Measurements from ENCODE around the gene TULP3. TPM values are rescaled to one million over a fixed set of nuclear protein-coding genes. Genes with fewer than 3 reads are reported as not detected.
A peak's percentile ranks its signal among the peaks of the same experiment; 100 is the strongest.

Gene TULP3
- total and polyA plus RNA-seq, 7 experiments from 2014 or later = 4.5 to 9.6 (median 6.7) TPM

GRCh38 chr12:2884810-2885209 lies 5.9 kb upstream of the TULP3 start:
- no peak overlapping the region for H3K27ac ChIP-seq (ENCODE audit: low read depth, low read length)
- intact Hi-C loops (cut with micrococcal nuclease) = loop anchor here (1.0 kb wide), 1 partner anchor 59 kb away; no protein-coding TSS in a partner anchor

GRCh38 chr12:2886768-2887450 lies 3.8 kb upstream of the TULP3 start:
- no peak overlapping the region for H3K4me3 ChIP-seq (ENCODE audit: low read length)

More at GRCh38 chr12:2884810-2885209, 5.9 kb upstream of the TULP3 start:
- H3K4me1 Mint-ChIP-seq = peaks cover 8 to 48% (median 24%) of the 10 kb centered on the region in 7 donors
- H3K36me3 Mint-ChIP-seq = peaks cover 0 to 25% (median 11%) of the 10 kb centered on the region in 5 donors
- Histone ChIP-seq H3K4me3 (ENCODE audit: low read length) (no peak overlapping the region), H3K27me3 (ENCODE audit: control insufficient read depth in 2 of 2, insufficient read depth in 2 of 2, low read length in 2 of 2) (no peaks in the 10 kb centered on the region), H3K4me1 (ENCODE audit: control insufficient read depth in 2 of 2, insufficient read depth in 2 of 2, low read length in 2 of 2) (peaks cover 0 to 3% of the 10 kb centered on the region in 2 donors), H3K36me3 (ENCODE audit: control insufficient read depth in 2 of 3, insufficient read depth in 3 of 3, low read length in 3 of 3) (peaks cover 0 to 20% (median 0%) of the 10 kb centered on the region in 3 experiments), H3K9me3 (ENCODE audit: control insufficient read depth in 2 of 3, low read length in 3 of 3) (no peaks in the 10 kb centered on the region)
- no peaks in the 10 kb centered on the region for H3K27me3 Mint-ChIP-seq
- CTCF ChIA-PET = no interaction called here
- POLR2A ChIA-PET = interaction anchor here (0.6 kb wide), 1 partner anchor 27 kb away, joined by 3 read pairs; no protein-coding TSS in a partner anchor
- no peaks in the 10 kb centered on the region for H3K9me3 Mint-ChIP-seq
- H3K4me3 Mint-ChIP-seq = no peak overlapping the region
- H3K27ac Mint-ChIP-seq = peak overlapping the region in 5 of 9 donors; percentile 1 to 45 (median 35)
- no peak for DNase-seq
- no peak for ATAC-seq

GRCh38 chr12:2890001-2890387 lies 697 bp upstream of the TULP3 start:
- Histone ChIP-seq H3K27ac (ENCODE audit: low read depth, low read length) (peak overlapping the region; percentile 89), H3K36me3 (ENCODE audit: control insufficient read depth in 2 of 3, insufficient read depth in 3 of 3, low read length in 3 of 3) (peaks cover 0 to 26% (median 0%) of the 10 kb centered on the region in 3 experiments)

More at GRCh38 chr12:2886768-2887450, 3.8 kb upstream of the TULP3 start:
- Mint-ChIP-seq H3K4me3 (no peak overlapping the region), H3K36me3 (peaks cover 0 to 19% (median 11%) of the 10 kb centered on the region in 5 donors), H3K27ac (no peak overlapping the region), H3K9me3 (peaks cover 0 to 2% (median 0%) of the 10 kb centered on the region in 11 donors), H3K4me1 (peaks cover 17 to 48% (median 30%) of the 10 kb centered on the region in 7 donors), H3K27me3 (peaks cover 0 to 2% (median 0%) of the 10 kb centered on the region in 5 donors)
- H3K9me3 ChIP-seq (ENCODE audit: control insufficient read depth in 2 of 3, low read length in 3 of 3) = no peaks in the 10 kb centered on the region
- DNase-seq (no peak), ATAC-seq (no peak)
- intact Hi-C loops (cut with micrococcal nuclease) = no loop called here
- ChIA-PET POLR2A (interaction anchor here (0.8 kb wide), 1 partner anchor 11 kb away, joined by 4 read pairs; no protein-coding TSS in a partner anchor), CTCF (interaction anchor here (0.7 kb wide), 1 partner anchor 947 kb away, joined by 5 read pairs; no protein-coding TSS in a partner anchor)
- no peaks in the 10 kb centered on the region for H3K27me3 ChIP-seq (ENCODE audit: control insufficient read depth in 2 of 2, insufficient read depth in 2 of 2, low read length in 2 of 2)
- peaks cover 0 to 26% (median 0%) of the 10 kb centered on the region in 3 experiments for H3K36me3 ChIP-seq (ENCODE audit: control insufficient read depth in 2 of 3, insufficient read depth in 3 of 3, low read length in 3 of 3)
- no peak overlapping the region for H3K27ac ChIP-seq (ENCODE audit: low read depth, low read length)
- H3K4me1 ChIP-seq (ENCODE audit: control insufficient read depth in 2 of 2, insufficient read depth in 2 of 2, low read length in 2 of 2) = peaks cover 3 to 8% of the 10 kb centered on the region in 2 donors

GRCh38 chr12:2891240-2892053 lies 756 bp downstream of the TULP3 start:
- H3K4me1 Mint-ChIP-seq = peaks cover 15 to 35% (median 31%) of the 10 kb centered on the region in 7 donors
- Histone ChIP-seq H3K4me3 (ENCODE audit: low read length) (peak overlapping the region; percentile 96), H3K4me1 (ENCODE audit: control insufficient read depth in 2 of 2, insufficient read depth in 2 of 2, low read length in 2 of 2) (peaks cover 3 to 8% of the 10 kb centered on the region in 2 donors), H3K9me3 (ENCODE audit: control insufficient read depth in 2 of 3, low read length in 3 of 3) (no peaks in the 10 kb centered on the region), H3K36me3 (ENCODE audit: control insufficient read depth in 2 of 3, insufficient read depth in 3 of 3, low read length in 3 of 3) (peaks cover 0 to 19% (median 0%) of the 10 kb centered on the region in 3 experiments), H3K27me3 (ENCODE audit: control insufficient read depth in 2 of 2, insufficient read depth in 2 of 2, low read length in 2 of 2) (no peaks in the 10 kb centered on the region), H3K27ac (ENCODE audit: low read depth, low read length) (peak overlapping the region; percentile 89)
- peaks cover 0 to 2% (median 0%) of the 10 kb centered on the region in 11 donors for H3K9me3 Mint-ChIP-seq
- peaks cover 0 to 6% (median 0%) of the 10 kb centered on the region in 5 donors for H3K36me3 Mint-ChIP-seq
- ATAC-seq = peak; percentile 4
- intact Hi-C loops (cut with micrococcal nuclease) = loop anchor here (2.0 to 5.0 kb wide), 5 partner anchors 97 to 1756 kb away; partner anchors contain the start of genes AKAP3 (in 1 of the 2), FKBP4 (in 1 of the 2), NDUFA9 (in 1 of the 2) and PARP11 (in 1 of the 2)
- ChIA-PET POLR2A (interaction anchor here (0.5 to 1.8 kb wide), 3 partner anchors 14 to 78 kb away, joined by 3 to 21 read pairs (median 7); partner anchors contain the start of genes FOXM1 and RHNO1), CTCF (interaction anchor here (0.6 kb wide), 1 partner anchor 77 kb away, joined by 3 read pairs; no protein-coding TSS in a partner anchor)
- H3K27ac Mint-ChIP-seq = peak overlapping the region in 8 of 9 donors; percentile 62 to 97 (median 88)
- peaks cover 0 to 2% (median 0%) of the 10 kb centered on the region in 5 donors for H3K27me3 Mint-ChIP-seq
- DNase-seq = peak in 1 of 9 donors; percentile 2
- peak overlapping the region; percentile 93 to 100 (median 98) for H3K4me3 Mint-ChIP-seq

More at GRCh38 chr12:2890001-2890387, 697 bp upstream of the TULP3 start:
- H3K4me1 ChIP-seq (ENCODE audit: control insufficient read depth in 2 of 2, insufficient read depth in 2 of 2, low read length in 2 of 2) = peaks cover 3 to 8% of the 10 kb centered on the region in 2 donors
- H3K9me3 ChIP-seq (ENCODE audit: control insufficient read depth in 2 of 3, low read length in 3 of 3) = no peaks in the 10 kb centered on the region
- peaks cover 0 to 11% (median 5%) of the 10 kb centered on the region in 5 donors for H3K36me3 Mint-ChIP-seq
- intact Hi-C loops (cut with micrococcal nuclease) = loop anchor here (1.0 to 5.0 kb wide), 10 partner anchors 13 to 1757 kb away; partner anchors contain the start of genes FKBP4 (in 2 of the 2), FOXM1 (in 2 of the 2), ITFG2 (in 2 of the 2) and RHNO1 (in 2 of the 2)
- peak overlapping the region; percentile 93 to 100 (median 98) for H3K4me3 Mint-ChIP-seq
- H3K9me3 Mint-ChIP-seq = peaks cover 0 to 2% (median 0%) of the 10 kb centered on the region in 11 donors
- POLR2A ChIA-PET = interaction anchor here (0.9 to 1.8 kb wide), 4 partner anchors 10 to 94 kb away, joined by 5 to 21 read pairs (median 8); partner anchors contain the start of genes FOXM1 and RHNO1
- peak overlapping the region; percentile 81 to 97 (median 97) for H3K27ac Mint-ChIP-seq
- peaks cover 16 to 38% (median 32%) of the 10 kb centered on the region in 7 donors for H3K4me1 Mint-ChIP-seq
- no peaks in the 10 kb centered on the region for H3K27me3 ChIP-seq (ENCODE audit: control insufficient read depth in 2 of 2, insufficient read depth in 2 of 2, low read length in 2 of 2)
- ATAC-seq (no peak), DNase-seq (no peak)
- CTCF ChIA-PET = interaction anchor here (1.9 kb wide), 1 partner anchor 12 kb away, joined by 6 read pairs; the partner anchor contains the start of genes FOXM1 and RHNO1
- peak overlapping the region; percentile 96 for H3K4me3 ChIP-seq (ENCODE audit: low read length)
- H3K27me3 Mint-ChIP-seq = peaks cover 0 to 2% (median 0%) of the 10 kb centered on the region in 5 donors

- Mint-ChIP-seq H3K4me1 (peaks cover 15 to 35% (median 31%) of the 10 kb centered on the region in 7 donors), H3K9me3 (peaks cover 0 to 2% (median 0%) of the 10 kb centered on the region in 11 donors)
- no peak for DNase-seq
These were observed 1.6 kb downstream of the TULP3 start for GRCh38 chr12:2892246-2892645.

More at GRCh38 chr12:2892246-2892645, 1.6 kb downstream of the TULP3 start:
- H3K9me3 ChIP-seq (ENCODE audit: control insufficient read depth in 2 of 3, low read length in 3 of 3) = no peaks in the 10 kb centered on the region
- peaks cover 0 to 13% (median 0%) of the 10 kb centered on the region in 3 experiments for H3K36me3 ChIP-seq (ENCODE audit: control insufficient read depth in 2 of 3, insufficient read depth in 3 of 3, low read length in 3 of 3)
- peaks cover 3 to 8% of the 10 kb centered on the region in 2 donors for H3K4me1 ChIP-seq (ENCODE audit: control insufficient read depth in 2 of 2, insufficient read depth in 2 of 2, low read length in 2 of 2)
- intact Hi-C loops (cut with micrococcal nuclease) = loop anchor here in 1 of 2 donors (5.0 kb wide), 3 partner anchors 980 to 1755 kb away; partner anchors contain the start of genes AKAP3, NDUFA9, PARP11 and RAD51AP1
- peaks cover 0 to 2% (median 0%) of the 10 kb centered on the region in 5 donors for H3K27me3 Mint-ChIP-seq
- POLR2A ChIA-PET = interaction anchor here (0.5 to 1.5 kb wide), 3 partner anchors 15 to 100 kb away, joined by 3 to 7 read pairs (median 4); partner anchors contain the start of genes FOXM1 and RHNO1
- CTCF ChIA-PET = interaction anchor here (0.6 kb wide), 1 partner anchor 78 kb away, joined by 3 read pairs; no protein-coding TSS in a partner anchor
- H3K27me3 ChIP-seq (ENCODE audit: control insufficient read depth in 2 of 2, insufficient read depth in 2 of 2, low read length in 2 of 2) = no peaks in the 10 kb centered on the region
- no peak overlapping the region for H3K27ac Mint-ChIP-seq
- no peak overlapping the region for H3K27ac ChIP-seq (ENCODE audit: low read depth, low read length)
- no peak for ATAC-seq
- H3K4me3 Mint-ChIP-seq = peak overlapping the region in 9 of 10 donors; percentile 29 to 100 (median 95)
- H3K4me3 ChIP-seq (ENCODE audit: low read length) = no peak overlapping the region
- H3K36me3 Mint-ChIP-seq = peaks cover 0 to 6% (median 0%) of the 10 kb centered on the region in 5 donors
